Measurements from ENCODE around the gene PLAC8.
A peak's percentile ranks its signal among the peaks of the same experiment; 100 is the strongest.
"Not testable (repeated sequence)": the region's sequence is repeated elsewhere in the genome, so short reads cannot be mapped to it uniquely, and the experiment has no call there.

The PLAC8 gene, protein sequence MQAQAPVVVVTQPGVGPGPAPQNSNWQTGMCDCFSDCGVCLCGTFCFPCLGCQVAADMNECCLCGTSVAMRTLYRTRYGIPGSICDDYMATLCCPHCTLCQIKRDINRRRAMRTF

DNA sequence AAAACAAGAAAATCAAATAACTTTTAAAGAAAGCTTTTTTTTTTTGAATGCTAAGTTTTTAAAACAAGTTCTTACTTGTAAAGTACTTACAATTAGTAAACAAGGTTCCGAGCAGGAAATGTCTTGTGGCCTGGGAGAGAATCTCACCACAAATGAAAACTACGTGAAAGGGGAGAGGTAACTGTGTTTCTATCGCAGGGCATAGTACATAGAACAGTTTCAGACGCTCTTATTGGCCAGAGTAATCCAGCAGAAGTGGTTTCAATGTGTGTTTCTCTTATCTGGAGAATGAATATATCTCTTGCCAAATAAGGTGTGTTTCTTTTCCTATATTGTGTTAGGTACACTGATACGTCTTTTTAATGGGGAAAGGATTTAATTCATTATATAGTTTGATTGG is at the start of gene PLAC8:
PLAC8 (minus strand) TSS at position 154 of the 400 bp plus-strand sequence. CDS start 6,808 bp downstream, outside the sequence.
- peak; percentile 8 for DNase-seq

DNA sequence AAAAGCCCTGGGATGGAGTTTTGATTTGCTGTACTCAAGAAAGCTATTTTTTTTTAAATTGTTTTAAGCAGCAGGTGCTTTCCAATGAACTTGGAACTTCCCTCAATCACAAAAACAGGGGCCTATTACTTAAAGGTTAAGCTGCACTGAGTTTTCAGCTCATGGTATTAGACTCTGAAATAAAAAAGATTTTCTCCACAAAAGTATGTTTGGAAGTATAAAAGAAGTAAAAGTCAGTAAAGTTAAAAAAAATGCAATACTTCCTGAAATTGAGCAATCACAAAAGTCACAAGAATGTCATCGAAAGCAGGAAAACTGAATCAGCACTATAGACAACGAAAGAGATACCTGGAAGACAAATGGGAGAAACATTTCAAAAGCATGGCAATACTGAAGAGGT is 38.9 kb upstream of the PLAC8 start:
- no peak for DNase-seq

DNA sequence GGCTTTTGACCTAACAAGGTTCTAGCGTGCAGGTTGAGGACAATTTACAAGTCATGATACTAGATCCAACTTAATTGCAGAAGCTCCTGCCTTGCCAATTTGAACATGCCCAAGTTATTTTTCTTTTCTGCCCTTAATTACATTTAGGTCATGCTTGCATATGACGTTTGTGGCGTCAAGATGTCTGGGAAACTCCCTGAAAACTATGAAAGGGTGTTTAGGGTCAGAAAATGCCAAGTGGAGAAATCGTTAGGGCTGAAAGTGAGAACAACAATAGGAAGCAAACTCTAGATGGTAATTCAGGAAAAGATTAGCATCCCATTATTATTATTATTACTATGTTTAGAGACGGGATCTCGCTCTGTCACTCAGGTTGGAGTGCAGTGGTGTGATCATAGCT is 38.2 kb upstream of the PLAC8 start:
- DNase-seq, result no peak

DNA sequence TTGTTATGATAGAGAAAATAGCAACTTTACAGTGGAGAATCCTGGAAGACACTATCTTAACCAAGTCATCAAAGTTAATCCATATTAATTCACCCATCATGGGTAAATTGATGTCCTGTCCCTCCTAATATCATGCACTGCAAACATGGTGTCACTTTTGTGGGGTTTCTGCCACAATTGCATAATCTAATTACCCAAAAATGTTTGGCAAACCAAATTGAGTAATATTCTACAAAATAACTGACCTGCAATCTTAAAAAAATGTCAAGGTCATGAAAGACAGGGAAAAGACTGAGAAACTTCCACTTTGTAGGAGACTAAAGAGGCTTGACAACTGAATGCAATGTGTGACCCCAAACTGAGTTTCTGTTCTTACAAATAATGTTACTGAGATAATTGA is 37.1 kb upstream of the PLAC8 start:
- no peak for DNase-seq

DNA sequence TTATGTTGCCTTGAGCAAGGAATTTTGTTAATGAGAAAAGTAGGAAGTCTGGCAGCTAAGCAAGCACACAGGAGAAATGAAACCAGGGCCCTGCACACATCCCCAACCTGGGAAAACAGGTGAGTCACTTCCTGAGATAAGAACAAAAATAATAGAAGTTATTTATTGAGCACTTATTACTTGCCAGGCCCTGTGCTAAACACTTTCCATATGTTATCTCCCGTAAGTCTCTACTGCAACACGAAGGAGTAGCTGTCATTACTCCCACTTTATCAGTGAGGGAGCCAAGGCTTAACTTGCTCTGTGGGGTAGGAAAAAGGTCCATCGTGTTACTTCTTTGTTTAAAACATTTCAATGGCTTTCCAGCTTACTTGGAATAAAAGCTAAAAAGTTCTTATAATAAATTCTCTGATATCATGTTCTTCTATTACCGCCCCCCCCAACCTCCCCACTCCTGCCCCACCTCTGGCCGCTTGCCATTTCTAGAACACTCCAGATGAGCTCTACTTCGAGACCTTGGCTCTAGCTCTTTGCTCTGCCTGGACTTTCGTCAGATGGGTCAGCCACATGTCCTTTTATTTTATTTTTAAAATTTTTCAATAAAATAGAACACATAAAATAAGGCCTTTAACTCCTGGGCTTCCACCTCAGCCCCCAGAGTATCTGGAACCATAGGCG is 36.3 kb upstream of the PLAC8 start:
- DNase-seq, result no peak

DNA sequence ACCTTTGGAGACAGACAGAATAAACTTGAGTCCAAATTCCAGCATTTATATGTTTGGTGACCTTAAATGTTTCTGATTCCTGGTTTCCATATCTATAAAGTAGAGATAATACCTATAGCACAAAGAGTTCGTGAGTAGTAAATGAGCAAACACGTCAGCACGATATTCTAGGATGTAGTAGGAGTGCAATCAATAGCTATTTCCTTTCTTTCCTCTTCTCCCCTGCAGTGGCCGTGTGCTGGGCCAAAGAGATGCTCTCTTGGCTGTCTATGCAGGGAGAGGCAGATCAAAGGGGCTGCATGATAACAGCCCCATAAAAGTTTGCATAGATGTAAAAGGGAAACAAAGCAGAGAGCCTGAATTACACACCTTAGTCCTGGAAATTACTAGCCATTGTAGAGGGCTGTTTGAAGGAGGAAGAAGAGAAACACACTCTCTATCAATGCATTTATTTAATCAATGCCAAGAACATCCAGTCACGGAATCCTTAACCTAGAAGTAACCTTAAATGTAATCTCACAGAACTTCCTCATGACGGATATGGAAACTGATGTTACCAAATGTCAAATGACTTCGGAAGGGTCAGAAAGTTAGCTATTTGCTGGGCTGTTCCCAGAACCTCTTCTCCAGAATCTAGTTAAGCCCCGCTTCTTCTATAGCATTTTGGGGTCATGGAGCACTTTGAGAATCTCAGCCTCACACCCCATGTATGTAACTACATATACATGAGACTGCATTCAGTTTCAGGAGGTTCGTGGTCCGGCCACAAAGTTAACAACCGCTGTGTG is 35.5 kb upstream of the PLAC8 start:
- no peak for DNase-seq

DNA sequence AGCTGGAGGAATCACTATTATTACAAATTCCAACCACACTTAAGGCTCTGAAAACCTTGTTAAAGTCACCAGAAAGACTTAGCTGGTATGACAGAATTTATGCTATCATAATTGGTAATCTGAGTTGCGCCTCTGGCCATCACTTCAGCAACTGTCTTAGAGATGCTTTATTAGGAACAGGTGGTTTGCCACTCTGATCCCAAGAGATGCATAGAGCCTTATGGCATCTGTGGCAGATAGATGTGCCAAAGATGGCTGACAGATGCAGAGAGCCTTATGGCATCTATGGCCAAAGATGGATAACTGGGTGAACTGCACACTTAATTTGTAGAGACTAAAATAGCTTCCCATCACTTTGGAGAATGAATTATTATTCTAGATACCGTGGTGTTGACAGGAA is 32.3 kb upstream of the PLAC8 start:
- DNase-seq, result no peak

DNA sequence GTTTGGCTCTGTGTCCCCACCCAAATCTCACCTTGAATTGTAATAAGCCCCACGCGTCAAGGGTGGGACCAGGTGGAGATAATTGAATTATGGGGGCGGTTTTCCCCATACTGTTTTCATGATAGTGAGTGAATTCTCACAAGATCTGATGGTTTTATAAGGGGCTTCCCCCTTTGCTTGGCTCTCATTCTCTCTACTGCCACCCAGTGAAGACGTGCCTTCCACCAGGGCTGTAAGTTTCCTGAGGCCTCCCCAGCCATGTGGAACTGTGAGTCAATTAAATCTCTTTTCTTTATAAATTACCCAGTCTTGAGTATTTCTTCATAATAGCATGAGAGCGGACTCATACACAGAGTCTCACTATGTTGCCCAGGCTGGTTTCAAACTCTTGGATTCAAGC is 31.2 kb upstream of the PLAC8 start:
- DNase-seq, result not testable (repeated sequence)

DNA sequence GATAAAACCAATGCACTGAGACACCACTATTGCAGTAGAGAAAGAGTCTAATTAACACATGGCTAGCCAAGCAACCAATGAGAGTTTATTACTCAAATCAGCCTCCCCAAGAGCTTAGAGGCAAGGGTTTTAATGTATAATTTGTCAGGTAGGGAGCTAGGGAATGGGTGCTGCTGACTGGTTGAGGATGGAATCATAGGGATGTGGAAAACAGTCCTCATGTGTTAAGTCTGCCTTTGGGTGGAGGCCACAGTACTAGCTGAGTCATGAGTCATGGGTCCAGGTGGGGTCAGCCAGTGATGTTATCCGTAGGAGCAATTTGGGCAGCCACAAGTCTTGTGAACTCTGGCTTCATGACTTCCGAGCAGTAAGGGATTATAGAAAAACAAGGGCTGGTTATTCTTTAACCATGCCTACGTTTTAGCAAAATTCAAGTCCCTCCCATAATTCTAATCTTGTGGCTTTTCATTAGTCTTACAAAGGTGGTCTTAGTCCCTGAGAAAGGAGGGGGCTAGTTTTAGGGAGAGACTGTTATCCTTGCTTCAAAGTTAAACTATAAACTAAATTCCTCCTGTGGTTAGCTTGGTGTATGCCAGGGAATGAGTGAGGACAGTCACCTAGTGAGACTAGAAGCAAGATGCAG is 25.1 kb upstream of the PLAC8 start:
- DNase-seq, result no peak

DNA sequence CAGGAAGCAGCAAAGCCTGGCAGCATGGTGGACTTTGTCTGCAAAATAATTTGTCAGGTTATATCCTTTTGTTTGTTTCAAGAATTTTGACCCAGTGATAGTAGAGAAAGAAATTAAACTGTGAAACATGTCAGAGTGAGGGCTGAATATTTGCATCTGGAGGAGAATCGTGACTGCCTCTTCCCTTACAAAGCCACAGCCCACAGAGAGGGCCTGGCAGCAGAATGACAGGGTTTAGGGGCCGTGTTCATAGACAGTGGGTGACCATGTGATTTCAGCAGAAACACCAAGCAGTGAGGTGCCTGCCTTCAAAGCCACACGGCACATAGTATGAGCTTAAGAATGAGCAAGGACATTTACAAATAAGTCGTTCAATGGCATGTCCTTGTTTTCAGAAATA is 24.4 kb upstream of the PLAC8 start:
- DNase-seq, result no peak

DNA sequence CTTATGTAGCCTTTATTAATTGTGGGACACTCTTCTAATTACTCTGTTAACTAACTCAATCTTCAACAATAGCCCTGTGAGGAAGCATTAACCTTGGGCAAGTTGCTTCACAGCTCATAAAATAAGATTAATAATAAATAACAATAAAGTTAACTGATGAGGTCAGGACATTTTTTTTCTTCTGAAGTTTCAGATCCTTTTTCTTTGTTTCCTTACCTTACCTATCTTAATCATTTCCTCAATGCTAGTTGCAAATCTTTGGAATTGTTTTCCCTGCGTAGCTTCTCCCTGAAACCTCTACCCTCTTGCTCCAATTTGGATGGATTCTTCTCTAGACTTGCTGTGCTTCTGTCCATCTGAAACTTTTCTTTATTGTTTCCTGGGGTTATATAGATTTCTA is 17.5 kb upstream of the PLAC8 start:
- no peak for DNase-seq

DNA sequence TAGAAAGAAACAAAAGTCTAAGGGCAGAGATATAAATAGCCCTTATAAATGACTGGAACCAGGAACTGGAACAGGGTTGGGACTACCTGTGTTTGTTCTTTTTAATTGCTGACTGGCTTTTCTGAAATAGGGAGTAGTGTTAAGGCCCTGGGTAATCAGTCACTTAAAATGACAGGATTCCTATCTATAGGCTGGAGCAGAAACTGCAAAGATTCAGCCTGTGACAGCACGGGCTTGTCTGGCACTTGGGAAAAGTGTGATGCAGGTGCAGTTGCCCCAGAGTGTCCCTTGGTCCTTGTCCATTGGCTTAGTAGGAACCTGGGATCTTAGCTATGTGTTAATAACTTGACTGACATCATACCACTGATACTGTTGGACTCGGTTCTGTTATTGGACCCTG is 14.7 kb upstream of the PLAC8 start:
- DNase-seq, result no peak

DNA sequence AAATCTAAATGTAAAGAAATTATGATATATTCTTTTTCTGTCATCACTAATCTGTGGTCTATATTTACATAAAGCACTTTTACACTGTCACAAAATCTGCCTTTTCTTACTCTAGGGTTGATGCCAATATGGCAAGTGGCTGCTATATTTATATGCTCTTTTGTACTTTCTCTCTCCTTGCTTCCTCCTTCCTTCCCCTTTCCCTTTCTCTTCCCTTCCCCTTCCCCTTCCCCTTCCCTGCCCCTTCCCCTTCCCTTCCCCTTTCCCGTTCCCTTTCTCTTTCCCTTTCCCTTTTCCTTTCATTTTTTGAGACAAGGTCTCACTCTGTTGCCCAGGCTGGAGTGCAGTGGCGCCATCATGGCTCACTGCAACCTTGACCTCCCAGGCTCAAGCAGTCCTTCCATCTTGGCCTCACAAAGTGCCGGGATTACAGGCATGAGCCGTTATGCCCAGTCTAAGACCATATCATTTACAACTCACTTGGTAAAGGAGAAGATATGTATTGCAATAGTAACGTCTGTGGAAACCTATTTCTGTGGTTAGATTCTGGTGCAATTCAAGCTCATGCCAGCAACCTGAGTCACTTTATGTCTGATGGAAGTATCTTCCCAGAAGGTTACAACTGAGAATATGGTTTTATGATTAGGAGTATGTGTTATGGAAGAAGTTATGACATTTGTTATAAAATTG is 13.9 kb upstream of the PLAC8 start:
- DNase-seq, result no peak

DNA sequence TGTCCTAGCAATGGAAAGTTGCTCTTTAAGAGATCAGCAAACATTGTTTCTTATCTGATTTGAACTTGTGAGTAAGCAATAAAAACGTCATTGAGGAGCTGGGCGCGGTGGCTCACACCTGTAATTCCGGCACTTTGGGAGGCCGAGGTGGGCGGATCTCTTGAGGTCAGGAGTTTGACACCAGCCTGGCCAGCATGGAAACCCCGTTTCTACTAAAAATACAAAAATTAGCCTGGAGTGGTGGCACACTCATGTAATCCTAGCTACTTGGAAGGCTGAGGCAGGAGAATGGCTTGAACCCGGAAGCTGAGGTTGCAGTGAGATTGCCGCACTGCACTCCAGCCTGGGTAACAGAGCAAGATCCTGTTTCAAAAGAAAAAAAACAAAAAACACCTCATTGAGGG is 11.2 kb upstream of the PLAC8 start:
- DNase-seq, result peak; percentile 50

DNA sequence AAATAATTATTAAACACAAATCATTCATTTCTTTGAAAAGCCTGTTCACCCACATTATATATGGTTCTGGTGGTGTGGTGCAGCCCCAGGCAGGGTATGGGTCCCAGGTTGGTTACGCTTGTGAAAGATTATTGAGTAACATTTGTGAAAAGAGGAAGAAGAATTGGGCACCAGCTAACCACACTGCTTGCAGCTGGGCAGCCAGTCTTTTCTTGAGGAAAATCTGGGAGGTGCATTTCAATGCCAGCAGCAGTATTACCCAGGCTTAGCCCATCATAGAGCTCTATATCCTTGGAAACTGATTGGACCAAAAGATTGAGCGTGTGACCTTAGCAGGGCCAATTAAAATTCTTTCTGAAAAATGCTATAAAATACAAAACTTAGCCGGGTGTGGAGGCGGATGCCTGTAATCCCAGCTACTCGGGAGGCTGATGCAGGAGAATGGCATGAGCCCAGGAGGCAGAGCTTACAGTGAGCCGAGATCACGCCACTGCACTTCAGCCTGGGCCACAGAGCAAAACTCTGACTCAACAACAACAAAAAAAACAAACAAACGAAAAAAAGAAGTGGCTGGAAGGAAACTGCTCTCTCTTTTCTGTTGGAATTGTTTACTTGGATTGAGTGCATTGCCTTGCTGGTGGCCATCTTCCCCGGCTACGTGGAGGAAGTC is 9.7 kb upstream of the PLAC8 start:
- no peak for DNase-seq

DNA sequence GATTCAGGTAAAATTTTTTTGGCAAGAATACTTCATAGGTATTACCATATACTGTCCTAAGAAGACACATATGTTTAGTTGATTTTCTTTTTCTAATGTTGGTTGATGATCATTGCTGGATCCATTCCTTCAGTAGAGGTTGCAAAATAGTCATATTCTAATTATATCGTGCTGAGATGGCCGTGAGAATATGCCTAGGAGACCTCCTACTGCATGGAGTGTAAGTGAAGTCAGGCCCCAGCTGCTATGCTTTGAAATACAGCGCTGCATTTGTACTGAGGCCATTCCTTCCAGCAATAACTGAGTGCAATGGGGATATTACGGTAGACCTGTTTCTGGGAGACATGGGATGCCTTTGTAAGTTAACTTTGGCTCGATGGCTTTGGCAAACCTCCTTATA is 6.7 kb upstream of the PLAC8 start:
- no peak for DNase-seq

DNA sequence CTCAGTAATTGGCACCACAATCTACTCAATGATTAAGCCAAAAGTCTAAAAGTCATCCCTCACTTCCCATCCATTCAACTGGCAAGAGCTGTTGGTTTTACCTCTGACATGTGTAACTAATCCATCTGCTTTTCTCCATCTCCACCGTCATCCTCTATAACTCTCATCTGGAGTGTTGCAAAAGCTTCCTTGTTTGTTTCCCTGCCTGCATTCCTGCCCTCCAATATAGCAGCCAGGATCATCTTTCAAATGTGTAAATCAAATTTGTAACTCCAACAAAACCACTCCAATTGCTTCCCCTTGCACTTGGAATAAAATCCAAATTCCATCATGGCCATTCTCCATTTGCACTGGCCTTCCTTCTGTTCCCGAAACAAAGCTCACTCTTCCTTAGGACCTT is 4.3 kb upstream of the PLAC8 start:
- DNase-seq, result no peak

DNA sequence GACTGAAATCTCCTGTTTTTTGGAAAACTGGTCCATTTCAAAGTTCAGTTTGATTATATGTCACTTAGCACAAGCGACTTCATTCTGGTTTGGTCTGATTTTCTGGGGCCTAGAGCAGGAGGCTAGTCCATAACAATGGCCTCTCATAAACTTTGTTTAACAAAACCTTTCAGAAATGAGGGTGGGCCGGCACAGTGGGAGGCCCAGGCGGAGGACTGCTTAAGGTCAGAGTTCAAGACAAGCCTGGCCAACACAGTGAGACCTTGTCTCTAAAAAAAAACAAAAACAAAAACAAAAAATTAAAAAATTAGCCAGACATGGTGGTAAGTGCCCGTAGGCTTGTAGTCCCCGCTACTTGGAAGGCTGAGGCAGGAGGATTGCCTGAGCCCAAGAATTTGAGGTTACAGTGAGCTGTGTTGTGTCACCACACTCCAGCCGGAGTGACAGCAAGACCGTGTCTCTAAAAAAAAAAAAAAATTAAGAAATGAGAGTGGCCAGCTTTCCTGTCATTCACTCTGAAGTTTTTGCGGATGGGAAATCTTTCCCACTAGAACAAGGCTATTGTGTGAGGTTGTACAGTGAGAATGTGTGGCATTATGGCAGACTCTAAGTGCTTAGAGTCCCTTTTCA is 1.2 kb upstream of the PLAC8 start:
- DNase-seq, result no peak

DNA sequence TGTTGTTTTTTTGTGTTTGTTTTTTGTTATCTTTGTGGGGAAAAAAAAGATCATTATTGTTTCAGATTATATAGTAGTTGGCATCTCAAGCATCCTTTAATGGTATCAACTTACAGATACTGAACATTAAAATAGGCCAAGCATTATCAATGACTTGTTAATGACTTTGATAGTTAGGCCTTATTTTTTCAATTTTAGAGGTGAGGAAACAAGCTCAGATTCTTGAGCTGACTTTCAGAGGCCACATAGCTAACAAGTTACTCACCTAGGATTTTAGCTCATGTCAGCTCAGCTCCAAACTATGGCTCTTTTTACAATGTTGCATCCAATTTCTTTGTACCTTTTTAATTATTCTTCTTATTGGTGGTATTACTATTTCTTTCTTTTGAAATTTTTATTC is 471 bp upstream of the PLAC8 start:
- DNase-seq, result no peak

DNA sequence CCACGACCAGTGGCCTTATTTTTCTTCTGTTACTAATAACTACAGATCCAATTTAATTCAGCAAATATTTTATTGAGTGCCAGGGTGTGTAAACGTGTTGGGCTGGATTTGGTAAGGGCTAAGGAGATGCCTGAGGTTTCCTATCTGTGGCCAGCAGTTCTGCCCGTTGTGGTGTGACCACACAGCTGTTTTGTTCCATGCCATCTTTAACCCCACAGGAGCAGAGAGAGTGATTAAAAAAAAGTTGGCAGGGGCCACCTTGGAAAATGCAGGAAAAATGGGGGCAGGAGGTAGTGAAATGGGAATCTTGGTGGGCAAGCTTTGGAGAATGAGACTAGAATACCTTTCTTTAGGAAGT is 1.1 kb downstream of the PLAC8 start:
- DNase-seq, result no peak

DNA sequence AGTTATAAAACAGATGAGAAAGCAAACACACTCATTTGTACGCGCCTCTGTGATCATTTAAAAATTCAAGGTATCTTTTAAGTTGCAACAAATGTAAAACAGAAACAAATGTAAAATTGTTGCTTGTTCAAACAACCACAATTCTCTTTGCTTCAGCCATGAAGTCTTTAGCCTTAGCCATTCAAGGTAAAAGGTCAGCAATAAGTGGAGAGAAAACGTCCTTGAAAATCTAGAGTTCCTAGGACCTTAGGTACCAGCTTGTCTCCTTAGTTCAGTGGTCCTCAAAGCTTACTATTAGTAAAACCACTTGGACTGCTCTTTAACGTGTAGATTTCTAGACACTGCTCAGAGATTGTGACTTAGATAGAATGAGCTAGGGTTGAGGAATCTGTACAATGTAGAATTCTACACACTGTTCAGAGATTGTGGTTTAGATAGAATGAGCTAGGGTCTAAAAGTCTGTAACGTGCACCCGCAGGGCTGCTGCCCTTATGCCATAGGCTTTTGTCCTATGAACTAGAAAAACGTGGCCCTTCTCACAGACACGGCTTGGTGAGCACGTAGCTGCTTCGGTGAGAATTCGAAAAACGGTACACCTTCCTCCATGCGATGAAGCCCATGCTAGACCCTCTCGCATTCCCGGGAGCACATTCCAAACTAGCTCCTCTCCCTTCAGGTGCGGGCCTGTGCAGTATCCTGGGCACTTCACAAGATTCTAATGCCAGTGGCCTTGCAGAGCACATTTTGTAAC is 1.7 kb downstream of the PLAC8 start:
- DNase-seq, result no peak

DNA sequence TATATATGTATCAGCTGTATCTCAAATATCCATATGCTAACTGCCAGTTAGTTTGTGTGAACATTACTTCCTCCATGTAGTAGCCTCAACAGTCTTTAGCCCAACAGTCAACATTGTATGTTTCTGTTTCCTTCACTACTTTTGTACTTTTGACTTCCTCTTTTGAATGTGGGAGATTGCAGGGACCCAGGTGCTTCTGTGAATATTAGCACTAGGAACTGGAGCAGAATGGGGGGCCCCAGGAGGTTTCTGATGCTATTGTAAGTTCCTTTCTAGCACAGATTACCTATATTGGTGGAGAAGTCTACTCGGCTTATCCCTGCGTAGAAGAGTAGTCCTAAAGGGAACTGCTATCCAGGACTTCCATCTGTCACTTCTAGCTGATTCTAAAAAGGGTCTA is 2.3 kb downstream of the PLAC8 start:
- DNase-seq, result no peak

Data from stimulated activated naive CD4-positive, alpha-beta T cell treated with Interleukin-2 at 50 U/mL for 16 hours (primary cell).